ENCODE measurements around the gene IFI16. TPM values are rescaled to one million over a fixed set of nuclear protein-coding genes. Genes with fewer than 3 reads are reported as not detected.

IFI16 gene
- 59.8 and 86.8 TPM in 2 replicates for total RNA-seq

DNA sequence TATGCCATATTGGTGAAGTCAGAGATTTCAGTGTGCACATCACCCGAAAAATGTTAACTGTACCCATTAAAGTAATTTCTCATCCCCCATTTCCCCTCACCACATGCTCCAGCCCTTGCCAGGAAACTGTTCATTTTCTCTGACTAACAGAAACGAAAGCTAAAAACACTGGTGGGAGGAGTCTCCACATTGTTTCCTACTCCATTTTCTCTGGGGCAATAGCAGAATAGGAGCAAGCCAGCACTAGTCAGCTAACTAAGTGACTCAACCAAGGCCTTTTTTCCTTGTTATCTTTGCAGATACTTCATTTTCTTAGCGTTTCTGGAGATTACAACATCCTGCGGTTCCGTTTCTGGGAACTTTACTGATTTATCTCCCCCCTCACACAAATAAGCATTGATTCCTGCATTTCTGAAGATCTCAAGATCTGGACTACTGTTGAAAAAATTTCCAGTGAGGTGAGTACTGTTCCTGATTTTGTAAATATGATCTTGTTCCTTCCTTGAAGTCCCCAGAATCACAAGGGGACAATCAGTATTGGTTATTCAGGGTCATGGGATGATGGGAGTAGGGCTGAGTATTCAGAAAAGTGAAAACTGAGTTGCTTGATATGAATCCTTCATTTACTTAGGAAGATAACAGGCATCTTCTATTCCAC is at the start of gene IFI16:
Gene IFI16, plus strand, starts transcription at position 204 of the 658 bp plus-strand sequence. CDS start 4,774 bp downstream, outside the sequence.

DNA sequence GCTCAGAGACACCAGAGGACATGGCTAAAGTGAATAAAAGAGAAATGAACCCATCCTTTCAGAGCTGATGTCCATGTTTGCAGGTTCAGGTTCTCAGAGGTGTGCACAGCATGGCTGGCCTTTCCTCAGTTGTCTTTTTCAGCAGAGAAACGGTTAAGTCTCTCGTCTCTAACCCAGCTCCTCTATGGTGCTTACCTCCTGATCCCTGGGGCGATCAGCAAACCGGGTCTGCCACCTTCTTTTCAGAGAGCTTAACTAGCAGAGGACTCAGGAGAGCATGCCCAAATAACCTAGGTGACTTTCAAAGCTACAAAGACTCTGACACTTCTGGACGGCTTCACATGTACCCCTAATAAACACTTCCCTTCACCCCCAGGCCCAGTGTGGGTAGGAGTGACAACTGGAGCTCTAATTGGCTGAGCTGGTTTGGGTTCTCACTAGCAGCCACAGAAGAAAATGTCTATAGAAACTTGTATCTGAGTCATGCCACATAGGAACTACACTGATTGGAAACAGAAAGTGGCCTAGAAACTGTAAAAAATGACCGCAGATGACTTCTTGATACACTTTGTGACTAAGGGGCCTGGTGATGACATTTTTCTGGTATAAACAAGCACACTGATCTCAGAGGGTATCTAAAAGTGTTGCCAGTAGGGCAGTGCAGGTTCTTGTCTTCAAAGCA is 66.9 kb downstream of the IFI16 start, which contains the start of gene AIM2:
Gene AIM2, minus strand, starts transcription at position 329 of the 682 bp plus-strand sequence. CDS start 3,267 bp downstream, outside the sequence.

Other genes starting within 250 kb of the IFI16 start
- not detected in 2 replicates for gene OR6N1, start 237.7 kb upstream of the IFI16 start, total RNA-seq
- not detected in 2 replicates for gene OR6N2, start 228.7 kb upstream of the IFI16 start, total RNA-seq
- not detected in 2 replicates for gene MNDA, start 178.6 kb upstream of the IFI16 start, total RNA-seq
- not detected in 2 replicates for gene PYHIN1, start 78.4 kb upstream of the IFI16 start, total RNA-seq
- not detected in 2 replicates for gene AIM2, start 66.9 kb downstream of the IFI16 start, total RNA-seq
- gene CADM3, start 161.7 kb downstream of the IFI16 start, total RNA-seq, result under 0.01 TPM in 1 of 2 replicates, not detected in the other
- gene ACKR1, start 195.0 kb downstream of the IFI16 start, total RNA-seq, result not detected in 2 replicates

All from bronchial smooth muscle cell (primary cell).